Activated CD4-positive, CD25-positive, alpha-beta regulatory T cell treated with anti-CD3 and anti-CD28 coated beads, Interleukin-2, amount 50 U/mL, for 72 hours (primary cell): Measurements from ENCODE around the gene GCK.
"Not testable (repeated sequence)": the region's sequence is repeated elsewhere in the genome, so short reads cannot be mapped to it uniquely, and the experiment has no call there.

Experiments
- DNase-seq: peaks from one replicate; pipeline ENCODE4 v3.0.0; 2021

GCK gene

GRCh38 chr7:44176486-44176885 lies 12.8 kb downstream of the GCK start:
- DNase-seq: no peak

- DNase-seq: no peak
Measured at GRCh38 chr7:44175730-44176129, 13.5 kb downstream of the GCK start.

GRCh38 chr7:44174694-44174948 lies 14.6 kb downstream of the GCK start:
- not testable (repeated sequence) for DNase-seq

GRCh38 chr7:44173911-44174693 lies 15.1 kb downstream of the GCK start:
- no peak for DNase-seq

- no peak for DNase-seq
Measured at GRCh38 chr7:44172803-44173424, 16.3 kb downstream of the GCK start.

- DNase-seq: no peak
Measured at GRCh38 chr7:44172352-44172751, 16.9 kb downstream of the GCK start.

GRCh38 chr7:44171901-44172300 lies 17.3 kb downstream of the GCK start:
- not testable (repeated sequence) for DNase-seq

GRCh38 chr7:44167920-44168319 lies 21.3 kb downstream of the GCK start:
- DNase-seq: no peak

- no peak for DNase-seq
Measured at GRCh38 chr7:44163591-44163990, 25.6 kb downstream of the GCK start.

GRCh38 chr7:44162785-44163395 lies 26.3 kb downstream of the GCK start:
- DNase-seq: no peak

GRCh38 chr7:44162179-44162578 lies 27.1 kb downstream of the GCK start:
- DNase-seq: peak; percentile 11

- peak; percentile 11 for DNase-seq
Measured at GRCh38 chr7:44161371-44161770, 27.9 kb downstream of the GCK start.

GRCh38 chr7:44159824-44160630 lies 29.2 kb downstream of the GCK start:
- DNase-seq: no peak

GRCh38 chr7:44158873-44159631 lies 30.2 kb downstream of the GCK start:
- no peak for DNase-seq

GRCh38 chr7:44158096-44158872 lies 31.0 kb downstream of the GCK start:
- no peak for DNase-seq

- no peak for DNase-seq
Measured at GRCh38 chr7:44157116-44158080, 31.8 kb downstream of the GCK start.

GRCh38 chr7:44156453-44157010 lies 32.7 kb downstream of the GCK start:
- peak; percentile 11 for DNase-seq

GRCh38 chr7:44155191-44156185 lies 33.8 kb downstream of the GCK start:
- DNase-seq: peak; percentile 15

GRCh38 chr7:44154703-44155102 lies 34.5 kb downstream of the GCK start:
- peak; percentile 14 for DNase-seq
